HL-60 (cell line): ENCODE results near the gene GSTM2.

ENCODE experiments used
- CTCF ChIP-seq: IDR thresholded peaks from one replicate; pipeline ENCODE4 v1.5.1; 2011; ENCODE audit warnings: low read length, control low read depth, inconsistent platforms; ENCODE audit not compliant: insufficient read depth
- GABPA ChIP-seq: IDR thresholded peaks from 2 replicates; pipeline ENCODE4 v1.6.1; 2012; ENCODE audit warnings: low read depth
- POLR2AphosphoS5 ChIP-seq: IDR thresholded peaks from 2 replicates; pipeline ENCODE4 v1.6.1; 2012; ENCODE audit warnings: low read depth
- REST ChIP-seq: IDR thresholded peaks from 2 replicates; pipeline ENCODE4 v1.6.1; 2012; ENCODE audit warnings: low read depth; ENCODE audit not compliant: insufficient replicate concordance
- SPI1 ChIP-seq: IDR thresholded peaks from 2 replicates; pipeline ENCODE4 v1.6.1; 2012; ENCODE audit warnings: low read depth, mild to moderate bottlenecking, borderline replicate concordance

GRCh38 chr1:109705411-109705810 lies 37.6 kb downstream of the GSTM2 start:
- TF ChIP-seq CTCF: no peak
- TF ChIP-seq REST: no peak
- no peak for TF ChIP-seq POLR2AphosphoS5
- TF ChIP-seq GABPA: no peak
- TF ChIP-seq SPI1: no peak
